ENCODE measurements around the gene IPMK. TPM values are rescaled to one million over a fixed set of nuclear protein-coding genes. Genes with fewer than 3 reads are reported as not detected.

The IPMK gene
- total RNA-seq, 1 donor from 2014 or later = 6.8 TPM

DNA sequence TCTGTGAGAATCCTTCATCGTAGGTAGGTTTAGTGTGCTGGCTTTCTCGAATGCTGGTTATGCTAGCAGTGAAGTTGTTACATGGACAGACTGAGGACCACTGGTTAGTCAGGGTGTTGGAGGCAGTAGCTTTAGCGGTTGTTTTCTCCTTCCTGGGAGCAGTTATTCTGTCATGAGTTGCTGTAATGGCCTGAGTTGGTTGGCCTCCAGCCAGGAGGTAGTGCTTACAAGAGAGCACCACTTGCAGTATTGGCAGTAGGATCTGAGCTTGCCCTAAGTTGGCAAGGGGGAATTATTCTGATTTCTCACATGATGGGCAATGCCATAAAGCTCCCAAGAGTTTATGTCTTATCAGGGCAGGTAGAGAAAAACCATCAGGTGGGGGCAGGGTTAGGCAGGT, 58.0 kb downstream of the IPMK start:
- no peaks in the 10 kb centered on the region for H3K9me3 Mint-ChIP-seq (ENCODE audit: unreplicated experiment)
- Histone ChIP-seq H3K36me3 (ENCODE audit: insufficient read depth, low read length) (peaks cover 8% of the 10 kb centered on the region), H3K9me3 (ENCODE audit: insufficient read depth, low read depth, low read length) (no peaks in the 10 kb centered on the region), H3K27me3 (ENCODE audit: insufficient read depth, low read length) (no peaks in the 10 kb centered on the region), H3K4me2 (ENCODE audit: low read length) (no peak overlapping the region), H3K79me2 (ENCODE audit: insufficient read depth, low read length) (no peaks in the 10 kb centered on the region), H4K20me1 (ENCODE audit: insufficient read depth, low read length) (no peaks in the 10 kb centered on the region), H3K4me3 (ENCODE audit: insufficient read depth, low read depth, low read length) (no peak overlapping the region), H3K4me1 (ENCODE audit: insufficient read depth, low read length) (no peaks in the 10 kb centered on the region), H3K9ac (ENCODE audit: low read length) (no peak overlapping the region), H2AFZ (ENCODE audit: low read depth, low read length) (no peak overlapping the region), H3K27ac (ENCODE audit: low read depth, low read length) (no peak overlapping the region)
- H3K4me1 Mint-ChIP-seq (ENCODE audit: low read depth, unreplicated experiment) = peaks cover 4% of the 10 kb centered on the region
- no peaks in the 10 kb centered on the region for H3K27me3 Mint-ChIP-seq (ENCODE audit: low read depth, unreplicated experiment)
- DNase-seq (ENCODE audit: low read depth) (no peak), FAIRE-seq (no peak)
- no peak overlapping the region for H3K4me3 Mint-ChIP-seq (ENCODE audit: unreplicated experiment)
- H3K36me3 Mint-ChIP-seq (ENCODE audit: low read depth, unreplicated experiment) = peaks cover 18% of the 10 kb centered on the region
- TF ChIP-seq, protein P1, sequence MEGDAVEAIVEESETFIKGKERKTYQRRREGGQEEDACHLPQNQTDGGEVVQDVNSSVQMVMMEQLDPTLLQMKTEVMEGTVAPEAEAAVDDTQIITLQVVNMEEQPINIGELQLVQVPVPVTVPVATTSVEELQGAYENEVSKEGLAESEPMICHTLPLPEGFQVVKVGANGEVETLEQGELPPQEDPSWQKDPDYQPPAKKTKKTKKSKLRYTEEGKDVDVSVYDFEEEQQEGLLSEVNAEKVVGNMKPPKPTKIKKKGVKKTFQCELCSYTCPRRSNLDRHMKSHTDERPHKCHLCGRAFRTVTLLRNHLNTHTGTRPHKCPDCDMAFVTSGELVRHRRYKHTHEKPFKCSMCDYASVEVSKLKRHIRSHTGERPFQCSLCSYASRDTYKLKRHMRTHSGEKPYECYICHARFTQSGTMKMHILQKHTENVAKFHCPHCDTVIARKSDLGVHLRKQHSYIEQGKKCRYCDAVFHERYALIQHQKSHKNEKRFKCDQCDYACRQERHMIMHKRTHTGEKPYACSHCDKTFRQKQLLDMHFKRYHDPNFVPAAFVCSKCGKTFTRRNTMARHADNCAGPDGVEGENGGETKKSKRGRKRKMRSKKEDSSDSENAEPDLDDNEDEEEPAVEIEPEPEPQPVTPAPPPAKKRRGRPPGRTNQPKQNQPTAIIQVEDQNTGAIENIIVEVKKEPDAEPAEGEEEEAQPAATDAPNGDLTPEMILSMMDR (IDR thresholded peaks at IDR 0.05; ENCODE audit: insufficient read depth, low read depth, low read length) = no peak
- TF ChIP-seq EZH2 (IDR thresholded peaks at IDR 0.05; ENCODE audit: insufficient read depth, low read length) = no peak
- H3K27ac Mint-ChIP-seq (ENCODE audit: unreplicated experiment) = no peak overlapping the region

DNA sequence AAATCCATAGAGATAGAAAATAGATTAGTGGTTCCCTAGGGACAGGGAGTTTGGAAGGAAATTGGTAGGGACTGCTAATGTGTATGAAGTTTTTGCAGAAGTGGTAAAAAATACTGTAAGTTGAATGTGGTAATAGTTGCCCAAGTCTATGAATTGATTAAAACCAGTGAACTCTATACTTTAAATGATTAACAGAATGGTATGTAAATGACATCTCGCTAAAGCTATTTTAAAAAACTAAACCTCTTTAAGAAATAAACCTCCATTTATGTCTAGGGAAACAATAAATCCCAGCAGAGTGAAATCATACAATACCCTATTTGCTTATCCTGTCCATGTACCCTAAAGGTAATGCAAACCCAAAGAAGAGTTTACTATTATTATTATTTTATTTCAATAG, 61.4 kb downstream of the IPMK start:
- Histone ChIP-seq H3K4me3 (ENCODE audit: insufficient read depth, low read depth, low read length) (no peak overlapping the region), H2AFZ (ENCODE audit: low read depth, low read length) (no peak overlapping the region), H3K27ac (ENCODE audit: low read depth, low read length) (no peak overlapping the region), H3K9me3 (ENCODE audit: insufficient read depth, low read depth, low read length) (no peaks in the 10 kb centered on the region), H3K4me1 (ENCODE audit: insufficient read depth, low read length) (no peaks in the 10 kb centered on the region), H3K36me3 (ENCODE audit: insufficient read depth, low read length) (no peaks in the 10 kb centered on the region), H3K9ac (ENCODE audit: low read length) (no peak overlapping the region), H4K20me1 (ENCODE audit: insufficient read depth, low read length) (no peaks in the 10 kb centered on the region), H3K27me3 (ENCODE audit: insufficient read depth, low read length) (no peaks in the 10 kb centered on the region), H3K4me2 (ENCODE audit: low read length) (no peak overlapping the region), H3K79me2 (ENCODE audit: insufficient read depth, low read length) (no peaks in the 10 kb centered on the region)
- H3K36me3 Mint-ChIP-seq (ENCODE audit: low read depth, unreplicated experiment) = peaks cover 15% of the 10 kb centered on the region
- H3K4me3 Mint-ChIP-seq (ENCODE audit: unreplicated experiment) = no peak overlapping the region
- no peaks in the 10 kb centered on the region for H3K27me3 Mint-ChIP-seq (ENCODE audit: low read depth, unreplicated experiment)
- no peaks in the 10 kb centered on the region for H3K9me3 Mint-ChIP-seq (ENCODE audit: unreplicated experiment)
- H3K27ac Mint-ChIP-seq (ENCODE audit: unreplicated experiment) = no peak overlapping the region
- TF ChIP-seq EZH2 (IDR thresholded peaks at IDR 0.05; ENCODE audit: insufficient read depth, low read length) = no peak
- TF ChIP-seq, protein P1 (IDR thresholded peaks at IDR 0.05; ENCODE audit: insufficient read depth, low read depth, low read length) = no peak
- peaks cover 4% of the 10 kb centered on the region for H3K4me1 Mint-ChIP-seq (ENCODE audit: low read depth, unreplicated experiment)
- DNase-seq (ENCODE audit: low read depth) (no peak), FAIRE-seq (no peak)

DNA sequence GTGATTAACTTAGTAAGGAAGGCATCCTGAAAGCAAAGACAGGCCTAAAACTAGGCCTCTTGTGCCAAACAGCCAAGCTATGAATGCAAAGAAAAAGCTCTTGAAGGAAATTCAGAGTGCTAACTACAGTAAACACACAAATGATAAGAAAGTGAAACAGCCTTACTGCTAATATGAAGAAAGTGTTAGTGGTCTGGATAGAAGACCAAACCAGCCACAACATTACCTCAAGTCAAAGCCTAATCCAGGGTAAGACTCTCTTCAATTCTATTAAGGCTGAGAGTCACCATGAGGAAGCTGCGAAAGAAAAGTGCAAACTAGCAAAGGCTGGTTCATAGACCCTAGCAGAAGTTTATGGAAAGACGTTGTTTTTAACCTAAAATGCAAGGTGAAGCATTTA, 66.0 kb downstream of the IPMK start:
- Histone ChIP-seq H3K27ac (ENCODE audit: low read depth, low read length) (no peak overlapping the region), H3K4me3 (ENCODE audit: insufficient read depth, low read depth, low read length) (no peak overlapping the region), H3K36me3 (ENCODE audit: insufficient read depth, low read length) (no peaks in the 10 kb centered on the region), H3K9me3 (ENCODE audit: insufficient read depth, low read depth, low read length) (no peaks in the 10 kb centered on the region), H2AFZ (ENCODE audit: low read depth, low read length) (no peak overlapping the region), H3K4me1 (ENCODE audit: insufficient read depth, low read length) (no peaks in the 10 kb centered on the region), H3K4me2 (ENCODE audit: low read length) (no peak overlapping the region), H3K27me3 (ENCODE audit: insufficient read depth, low read length) (no peaks in the 10 kb centered on the region), H3K79me2 (ENCODE audit: insufficient read depth, low read length) (no peaks in the 10 kb centered on the region), H3K9ac (ENCODE audit: low read length) (no peak overlapping the region), H4K20me1 (ENCODE audit: insufficient read depth, low read length) (no peaks in the 10 kb centered on the region)
- H3K27me3 Mint-ChIP-seq (ENCODE audit: low read depth, unreplicated experiment) = no peaks in the 10 kb centered on the region
- no peak overlapping the region for H3K27ac Mint-ChIP-seq (ENCODE audit: unreplicated experiment)
- no peaks in the 10 kb centered on the region for H3K9me3 Mint-ChIP-seq (ENCODE audit: unreplicated experiment)
- TF ChIP-seq EZH2 (IDR thresholded peaks at IDR 0.05; ENCODE audit: insufficient read depth, low read length) = no peak
- TF ChIP-seq, protein P1 (IDR thresholded peaks at IDR 0.05; ENCODE audit: insufficient read depth, low read depth, low read length) = no peak
- peaks cover 3% of the 10 kb centered on the region for H3K36me3 Mint-ChIP-seq (ENCODE audit: low read depth, unreplicated experiment)
- DNase-seq (ENCODE audit: low read depth) (no peak), FAIRE-seq (no peak)
- H3K4me3 Mint-ChIP-seq (ENCODE audit: unreplicated experiment) = no peak overlapping the region
- no peaks in the 10 kb centered on the region for H3K4me1 Mint-ChIP-seq (ENCODE audit: low read depth, unreplicated experiment)
